Measurements from ENCODE around the gene IFIT1. TPM values are rescaled to one million over a fixed set of nuclear protein-coding genes. Genes with fewer than 3 reads are reported as not detected.

The IFIT1 gene
- total and polyA plus RNA-seq, 9 of the 15 experiments (the other 6 are each of a cell fraction or from before 2014, with no cell fraction given) = 0.03 to 0.40 (median 0.18) TPM

- TF ChIP-seq ETS1 (conservative IDR thresholded peaks at IDR 0.05; ENCODE audit: control insufficient read depth, low read depth, low read length) = no peak
- TF ChIP-seq SIRT6 (IDR thresholded peaks at IDR 0.05; ENCODE audit: low read depth, low read length) = no peak
- peak in 1 of 2 experiments; percentile 91; a peak in 2 of 4 replicates for TF ChIP-seq ZNF639 (CRISPR knock-in tag; conservative IDR thresholded peaks at IDR 0.05 in 1 of 2, IDR thresholded peaks at IDR 0.05 in 1 of 2)
- no peak for TF ChIP-seq NELFE (IDR thresholded peaks at IDR 0.05; ENCODE audit: insufficient read depth, insufficient read length)
- TF ChIP-seq MYBL2 (IDR thresholded peaks at IDR 0.05; ENCODE audit: low read depth) = no peak
- no peak for TF ChIP-seq MYBL2 (CRISPR knock-in tag; IDR thresholded peaks at IDR 0.05; ENCODE audit: borderline replicate concordance)
- TF ChIP-seq ZNF347 (CRISPR knock-in tag; IDR thresholded peaks at IDR 0.05; ENCODE audit: low read depth) = no peak
- TF ChIP-seq TEAD1 (CRISPR knock-in tag; IDR thresholded peaks at IDR 0.05) = peak in 1 of 2 experiments; percentile 56; a peak in 1 of 4 replicates
- peak; percentile 44; the same call in 1 of the 2 replicates for TF ChIP-seq ZNF134 (CRISPR knock-in tag; conservative IDR thresholded peaks at IDR 0.05)
- TF ChIP-seq ZNF395 (CRISPR knock-in tag; IDR thresholded peaks at IDR 0.05) = peak; percentile 95
- TF ChIP-seq TCFL5 (CRISPR knock-in tag; conservative IDR thresholded peaks at IDR 0.05) = peak; percentile 76; the same call in 1 of the 2 replicates
- TF ChIP-seq ZNF589 (CRISPR knock-in tag; IDR thresholded peaks at IDR 0.05; ENCODE audit: low read depth) = peak; percentile 99
- TF ChIP-seq BACH1 (tag; IDR thresholded peaks at IDR 0.05) = peak; percentile 84
- no peak for TF ChIP-seq SNIP1 (IDR thresholded peaks at IDR 0.05; ENCODE audit: low read depth)
- TF ChIP-seq TAF7 (tag; IDR thresholded peaks at IDR 0.05) = no peak
- no peak for TF ChIP-seq L3MBTL2 (IDR thresholded peaks at IDR 0.05)
- peak; percentile 53; the same call in 1 of the 2 replicates for TF ChIP-seq FOSL1 (tag; conservative IDR thresholded peaks at IDR 0.05)
- TF ChIP-seq NFRKB (IDR thresholded peaks at IDR 0.05; ENCODE audit: low read depth) = no peak
- peak; percentile 100 for TF ChIP-seq ZNF175 (CRISPR knock-in tag; IDR thresholded peaks at IDR 0.05; ENCODE audit: low read depth)
- no peak for TF ChIP-seq SRSF1 (IDR thresholded peaks at IDR 0.05; ENCODE audit: low read depth, low read length)
- TF ChIP-seq KDM4B (IDR thresholded peaks at IDR 0.05; ENCODE audit: borderline replicate concordance in 2 of 2, low read depth in 1 of 2) = no peak
- peak; percentile 88 for TF ChIP-seq MECOM (CRISPR knock-in tag; IDR thresholded peaks at IDR 0.05)
- TF ChIP-seq ZBTB17 (CRISPR knock-in tag; IDR thresholded peaks at IDR 0.05) = peak; percentile 77; the same call in 1 of the 2 replicates
- no peak for TF ChIP-seq NR1H2 (CRISPR knock-in tag; IDR thresholded peaks at IDR 0.05)
- TF ChIP-seq NFYB (IDR thresholded peaks at IDR 0.05; ENCODE audit: extremely low read depth, insufficient read length) = no peak
- peak; percentile 71; the same call in 1 of the 2 replicates for TF ChIP-seq ZFP1 (CRISPR knock-in tag; IDR thresholded peaks at IDR 0.05)
Measured at GRCh38 chr10:89355394-89355931, 37.0 kb upstream of the IFIT1 start (continued).
